Gastrocnemius medialis (tissue), 4 donors: ENCODE measurements around the gene HK1.

Experiments
- CTCF ChIP-seq, 5 experiments: fragments of 450-650 bp in 3 of 5; fragments of 200-600 bp in 2 of 5; sonication (generic) in 2 of 5; IDR thresholded peaks in 4 of 5; conservative IDR thresholded peaks in 1 of 5; 1 replicate in 4 of 5; 2 replicates in 1 of 5; pipeline ENCODE4 v1.5.1; 2016 to 2019; ENCODE audit warnings: antibody characterized with exemption in 5 of 5, mild to moderate bottlenecking in 3 of 5, moderate library complexity in 3 of 5
- POLR2A ChIP-seq, 2 donors: fragments of 450-650 bp; IDR thresholded peaks; one replicate each; pipeline ENCODE4 v1.6.1; 2017; ENCODE audit warnings: antibody characterized with exemption in 2 of 2, mild to moderate bottlenecking in 2 of 2, moderate library complexity in 2 of 2

DNA sequence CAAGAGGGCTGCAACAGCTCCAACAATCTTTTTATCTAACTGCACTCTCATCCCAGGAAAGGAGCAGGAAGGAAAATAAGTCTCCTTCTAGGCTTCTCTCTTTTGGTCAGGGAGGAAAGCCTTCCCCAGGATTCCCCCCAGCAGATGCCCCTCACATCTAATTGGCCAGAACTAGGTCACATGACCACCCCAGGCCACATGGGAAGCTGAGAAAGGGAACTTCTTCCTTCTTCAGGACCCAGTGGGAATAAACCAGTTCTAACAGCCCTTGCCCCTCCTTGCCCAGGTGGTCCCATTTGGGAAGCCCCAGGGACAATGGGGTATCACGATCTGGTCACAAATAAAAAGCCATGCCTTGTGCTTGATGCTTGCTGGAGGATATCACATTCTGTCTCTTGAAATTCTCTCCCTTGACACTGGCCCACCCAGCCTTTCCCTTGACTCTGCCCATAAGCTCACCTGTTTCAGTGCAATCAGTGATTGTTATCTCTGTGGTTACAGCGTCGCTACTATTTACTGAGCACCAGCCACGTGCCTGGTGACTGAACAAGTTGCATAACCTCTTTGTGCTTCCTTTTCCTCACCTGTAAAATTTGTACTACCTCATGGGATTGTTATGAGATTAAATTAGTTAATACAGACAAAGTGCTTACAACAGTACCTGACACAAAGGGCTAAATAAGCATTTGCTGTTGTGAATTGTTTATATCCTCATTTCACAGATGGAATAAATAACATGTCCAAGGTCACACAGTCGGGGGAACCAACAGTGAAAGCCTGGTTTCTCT is 147.4 kb downstream of the HK1 start:
- TF ChIP-seq POLR2A (IDR thresholded peaks at IDR 0.05), result no peak
- no peak for TF ChIP-seq CTCF (IDR thresholded peaks at IDR 0.05 in 4 of 5, conservative IDR thresholded peaks at IDR 0.05 in 1 of 5)
